ENCODE results near the gene FAM20B.

The FAM20B gene

DNA sequence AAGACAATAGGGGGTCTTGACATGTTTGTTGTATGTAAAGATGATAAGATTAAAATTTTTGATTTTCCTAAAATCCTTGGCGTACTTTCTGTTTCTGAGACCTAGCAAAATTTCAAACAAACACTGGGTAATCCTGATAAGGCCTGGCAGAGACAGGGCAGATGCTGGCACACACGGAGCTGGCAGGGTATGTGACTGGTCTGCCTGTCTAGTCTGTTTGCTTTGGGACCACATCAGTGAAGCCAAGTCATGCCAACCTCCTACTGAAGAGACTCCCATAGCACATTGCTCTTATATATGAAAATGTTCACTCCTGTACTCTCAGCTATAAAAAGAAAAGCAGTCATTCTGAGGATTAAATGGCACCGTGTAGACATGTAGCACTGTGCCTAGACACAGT, 70.2 kb downstream of the FAM20B start:
- no peak for DNase-seq

DNA sequence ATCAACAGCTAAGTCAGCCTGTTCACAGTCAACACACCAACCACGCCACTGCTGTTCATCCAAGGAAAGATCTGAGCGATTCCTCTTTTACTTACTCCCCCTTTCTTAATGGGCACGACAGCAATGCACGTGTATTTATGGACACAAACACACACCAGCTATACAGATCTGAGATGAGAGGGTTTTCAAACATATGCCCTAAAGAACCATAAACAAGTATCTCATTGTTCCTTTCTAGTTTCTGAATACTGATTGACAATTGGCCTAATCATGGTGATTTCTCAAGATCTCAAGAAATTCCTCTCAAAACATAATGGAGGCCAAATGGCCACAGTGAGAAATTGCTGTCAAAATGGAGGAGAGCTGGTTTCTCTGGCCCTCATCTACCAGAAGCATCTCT, 74.2 kb downstream of the FAM20B start:
- no peak for DNase-seq

DNA sequence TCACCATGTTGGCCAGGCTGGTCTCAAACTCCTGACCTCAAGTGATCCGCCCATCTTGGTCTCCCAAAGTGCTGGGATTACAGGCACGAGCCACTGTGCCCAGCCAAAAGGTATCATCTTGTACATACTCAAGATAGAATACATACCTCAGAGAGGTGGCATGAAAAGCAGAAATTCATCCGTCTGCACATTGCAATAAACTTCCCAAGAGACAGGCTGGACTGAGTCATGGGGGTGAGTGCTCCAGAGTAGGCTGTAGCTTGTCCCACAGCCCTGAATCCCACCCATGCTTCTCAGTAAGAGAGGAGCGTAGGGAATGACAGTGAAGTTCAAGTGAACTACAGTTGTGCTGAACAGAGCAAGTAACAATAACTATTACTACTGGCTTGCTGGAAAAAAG, 75.9 kb downstream of the FAM20B start:
- DNase-seq = no peak

DNA sequence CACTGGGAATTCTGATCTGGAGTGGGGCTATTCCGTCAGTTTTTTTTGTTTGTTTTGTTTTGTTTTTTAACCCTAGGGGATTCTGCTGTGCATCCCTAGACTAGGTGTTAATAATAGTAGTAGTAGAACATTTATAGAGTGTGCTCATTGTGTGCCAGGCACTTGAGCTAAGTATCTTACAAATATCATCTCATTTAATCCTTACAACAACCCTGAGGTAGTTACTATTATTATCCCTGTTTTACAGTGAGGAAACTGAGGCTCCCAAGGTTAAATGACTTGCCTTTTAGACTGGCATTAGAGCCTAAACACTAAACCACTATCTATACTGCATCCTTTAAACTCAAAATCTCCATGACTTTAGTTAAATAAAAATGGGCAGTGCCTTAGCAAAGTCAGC, 78.3 kb downstream of the FAM20B start:
- no peak for DNase-seq

DNA sequence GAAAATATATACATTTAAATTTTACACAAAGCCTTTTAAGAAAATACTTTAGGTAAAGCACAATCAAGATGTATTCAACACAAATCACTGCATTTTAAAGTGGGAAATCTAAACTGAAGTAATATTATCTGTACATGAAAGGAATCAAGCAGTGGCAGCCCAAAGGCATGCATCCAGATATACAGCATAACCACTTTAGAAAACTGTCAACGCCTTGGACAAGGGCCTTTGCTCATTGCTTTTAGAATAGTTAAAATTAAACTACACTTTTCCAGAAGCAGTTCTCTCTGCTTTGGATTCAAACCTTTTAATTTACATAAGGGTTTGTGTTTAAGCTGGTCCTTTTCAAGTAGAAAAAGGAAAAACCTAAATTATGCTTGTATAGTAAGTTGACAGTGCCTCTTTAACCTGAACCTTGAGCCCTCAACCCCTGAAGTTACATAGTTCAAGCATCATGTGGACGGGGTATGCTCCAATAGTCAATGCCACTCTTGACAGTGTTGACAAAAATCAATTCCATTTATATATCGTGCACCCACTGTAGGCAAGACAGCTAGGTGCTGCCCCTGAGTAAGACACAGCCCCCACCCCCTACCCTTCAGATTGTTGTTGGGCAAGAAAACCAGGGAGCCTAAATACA, 79.0 kb downstream of the FAM20B start:
- no peak for DNase-seq

DNA sequence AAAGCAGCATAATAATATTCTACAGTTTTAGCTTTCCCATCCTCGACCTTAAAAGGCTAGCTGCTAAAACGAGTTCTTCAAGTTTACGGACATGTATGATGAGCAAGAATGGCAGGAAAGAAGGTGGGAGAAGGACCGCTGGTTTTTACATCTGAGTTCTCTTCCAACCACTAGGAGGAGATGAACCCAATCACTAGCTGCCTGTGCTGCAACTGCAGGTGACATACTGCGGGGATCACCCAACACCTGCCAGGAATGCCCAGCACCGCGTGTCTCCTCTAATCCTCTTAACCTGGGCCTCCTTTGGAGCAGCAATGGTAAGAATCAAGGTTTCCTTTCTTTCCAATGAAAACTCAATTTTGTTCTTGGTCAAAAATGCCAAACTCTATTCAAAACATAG, 79.7 kb downstream of the FAM20B start:
- DNase-seq = no peak

DNA sequence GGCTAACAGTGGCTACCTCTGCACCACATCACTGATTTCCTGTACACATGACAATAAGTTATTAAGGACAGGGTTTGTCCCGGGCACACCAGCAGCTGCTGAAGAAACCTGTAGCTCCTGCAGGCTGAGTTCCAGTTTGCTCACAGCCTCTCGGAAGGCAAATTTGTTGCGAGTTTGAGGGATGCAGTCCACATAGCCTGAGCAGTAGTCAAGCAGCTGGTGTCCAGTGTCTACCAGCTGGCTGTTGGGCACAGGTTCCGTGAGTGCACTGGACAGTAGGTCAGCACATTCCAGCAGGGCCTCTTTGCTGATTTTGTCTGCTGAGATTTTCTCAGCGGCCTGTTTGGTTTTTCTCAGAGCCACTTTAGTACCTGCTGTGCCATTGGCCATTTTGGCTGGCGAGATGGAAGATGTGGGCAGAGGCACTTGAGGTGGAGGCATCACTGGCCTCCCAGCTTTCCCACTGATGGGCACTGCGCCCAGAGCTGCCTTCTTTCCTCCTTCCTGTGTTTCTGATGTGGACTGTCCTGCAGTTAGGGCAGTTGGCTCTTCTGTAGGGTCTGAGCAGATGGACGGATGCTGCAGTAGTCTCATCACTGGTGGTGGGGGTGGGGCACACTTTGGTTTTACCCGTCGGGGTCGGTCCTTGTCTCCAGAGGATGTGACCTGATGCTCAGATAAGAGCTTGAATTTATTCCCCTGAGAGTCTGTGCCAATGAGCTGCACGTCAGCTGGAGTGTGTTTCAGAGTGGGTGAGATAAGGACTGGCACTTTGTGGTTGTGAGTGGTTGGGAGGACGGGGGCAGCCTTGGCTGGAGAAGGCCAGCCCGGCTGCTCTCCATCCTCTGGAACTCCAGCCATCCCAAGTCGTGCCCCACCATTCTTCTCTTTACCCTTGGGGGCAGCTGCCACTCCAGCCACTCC, 82.3 kb downstream of the FAM20B start:
- no peak for DNase-seq

DNA sequence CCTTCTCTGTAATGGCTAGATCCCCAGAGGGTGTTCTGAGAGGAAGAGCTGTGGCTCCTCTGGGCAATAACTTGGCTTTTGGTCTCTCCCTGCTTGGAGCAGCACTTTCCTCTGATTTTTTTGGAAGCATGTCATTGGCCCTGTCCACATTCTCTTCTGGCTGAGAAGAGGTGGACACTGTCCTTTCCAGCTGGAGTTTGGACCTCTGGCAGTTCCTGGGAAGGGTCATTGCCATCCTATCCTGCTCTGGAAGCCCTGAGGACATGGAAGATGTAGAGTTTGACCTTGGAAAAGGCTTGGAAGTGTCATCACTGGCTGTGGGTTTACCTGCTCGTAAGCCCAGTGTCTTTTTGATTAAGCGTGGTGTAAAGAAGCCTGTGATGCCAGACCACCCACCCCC, 83.0 kb downstream of the FAM20B start:
- no peak for DNase-seq

DNA sequence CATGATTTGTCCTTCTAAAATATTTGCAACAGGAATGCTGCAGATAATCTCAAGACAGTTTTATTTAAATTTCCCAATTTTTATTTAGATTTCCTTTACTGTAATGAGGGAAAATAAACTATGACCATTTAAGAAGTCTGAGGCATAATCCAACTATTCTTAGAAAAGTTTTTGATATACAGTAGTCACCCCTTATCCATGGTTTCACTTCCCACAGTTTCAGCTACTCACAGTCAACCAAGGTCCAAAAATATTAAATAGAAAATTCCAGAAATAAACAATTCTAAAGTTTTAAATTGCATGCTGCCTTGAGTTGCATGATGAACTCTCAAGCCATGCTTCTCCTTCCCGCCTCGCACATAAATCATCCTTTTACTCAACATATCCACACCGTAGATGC, 89.5 kb downstream of the FAM20B start:
- DNase-seq = no peak

DNA sequence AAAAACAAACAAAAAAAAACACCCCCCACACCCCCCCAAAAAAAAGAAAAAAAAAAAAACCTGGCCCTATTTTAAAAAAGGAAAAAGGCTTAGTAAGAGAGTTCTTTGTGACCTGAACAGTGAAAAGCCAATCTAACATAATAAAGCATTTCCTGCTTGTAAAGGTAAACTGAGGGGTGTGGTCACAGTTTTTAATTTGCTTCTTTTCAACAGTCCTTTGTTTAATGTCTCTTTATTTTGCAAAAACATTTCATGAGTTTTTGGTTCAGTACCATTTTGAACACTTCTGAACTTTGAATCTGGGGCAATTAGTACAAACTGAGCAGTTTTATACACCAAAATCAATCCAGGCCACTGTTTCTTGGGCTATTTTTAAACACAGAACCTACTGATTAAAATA, 93.8 kb downstream of the FAM20B start:
- no peak for DNase-seq

DNA sequence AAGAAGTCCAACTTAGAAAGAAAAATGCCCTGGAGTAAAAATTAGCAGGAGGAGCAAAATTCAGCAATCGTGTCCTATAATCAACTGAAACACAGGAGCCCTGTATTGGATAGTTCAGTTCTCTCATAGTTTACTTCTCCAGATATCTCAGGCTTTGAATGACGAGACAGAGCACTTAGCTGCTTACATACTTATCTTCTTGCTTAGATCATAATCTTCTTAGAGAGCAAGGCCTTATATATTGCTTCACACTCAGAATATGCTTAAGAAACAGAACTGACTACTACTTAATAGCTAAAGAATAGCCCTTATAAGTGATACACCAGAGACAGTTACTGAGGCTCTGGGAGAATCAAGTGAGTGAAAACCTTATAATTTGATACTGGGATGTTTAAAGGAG, 95.0 kb downstream of the FAM20B start:
- no peak for DNase-seq

DNA sequence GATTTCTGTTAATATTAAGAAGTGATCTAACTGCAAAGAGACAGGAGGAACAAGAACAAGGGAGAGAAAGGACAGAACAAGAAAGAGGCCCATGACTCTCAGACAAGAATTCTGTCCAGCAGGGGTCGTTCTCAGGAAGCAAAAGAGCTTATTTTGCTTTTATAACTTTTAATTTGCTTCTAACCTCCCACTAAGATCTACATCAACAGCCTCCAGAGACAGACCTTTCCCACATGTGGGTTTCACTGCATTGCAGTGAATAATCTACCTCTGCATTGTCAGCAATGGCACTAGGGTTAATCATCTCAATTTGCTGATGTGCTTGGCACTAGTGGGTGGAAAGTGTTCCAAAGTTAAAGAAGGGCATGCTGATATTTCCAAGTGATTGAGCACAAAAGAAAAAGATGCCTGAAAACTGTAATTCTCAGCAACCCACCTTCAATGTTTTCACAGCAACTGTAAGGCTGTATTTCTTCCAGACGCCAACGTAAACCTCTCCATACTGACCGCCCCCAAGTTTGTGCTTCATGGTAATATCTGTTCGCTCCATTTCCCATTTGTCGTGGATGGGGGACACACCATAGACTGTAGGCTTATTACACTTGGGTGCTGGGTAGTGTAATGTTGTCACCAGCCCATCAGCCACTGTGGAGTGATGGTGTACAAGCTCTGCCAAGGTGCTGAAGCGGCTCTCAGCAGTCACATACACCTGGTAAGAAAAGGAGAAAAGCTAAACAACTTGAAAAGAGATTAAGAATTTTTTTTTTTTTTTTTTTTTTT, 95.7 kb downstream of the FAM20B start:
- no peak for DNase-seq

DNA sequence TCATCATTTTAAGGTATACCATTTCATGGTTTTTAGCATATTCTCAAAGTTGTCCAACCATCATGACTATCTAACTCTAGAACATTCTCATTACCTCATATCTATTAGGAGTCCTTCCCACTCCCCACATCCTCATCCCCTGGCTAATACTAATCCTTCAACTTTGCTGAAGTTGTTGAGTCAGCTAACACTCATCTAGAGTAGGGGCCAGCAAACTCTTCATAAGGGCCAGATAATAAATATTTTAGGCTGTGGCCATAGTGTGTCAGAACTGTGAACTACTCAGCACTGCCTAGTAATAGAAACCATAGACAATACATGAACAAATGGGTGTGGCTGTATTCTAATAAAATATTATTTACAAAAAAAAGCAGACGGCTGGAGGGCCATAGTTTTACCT, 99.2 kb downstream of the FAM20B start:
- no peak for DNase-seq

Measured in NCI-H1417 treated with DMSO at 0.1 percent for 48 hours (cell line).